Ramos (cell line): ENCODE data around the gene CAMSAP1.

Experiments
- in situ Hi-C: fragments of 300-500 bp; cut with MboI; formaldehyde crosslinking; loops from one replicate; pipeline ENCODE4 v1.14.3; 2022; ENCODE audit warnings: low sequenced_read_pairs; ENCODE audit not compliant: unreplicated experiment

Gene CAMSAP1

DNA sequence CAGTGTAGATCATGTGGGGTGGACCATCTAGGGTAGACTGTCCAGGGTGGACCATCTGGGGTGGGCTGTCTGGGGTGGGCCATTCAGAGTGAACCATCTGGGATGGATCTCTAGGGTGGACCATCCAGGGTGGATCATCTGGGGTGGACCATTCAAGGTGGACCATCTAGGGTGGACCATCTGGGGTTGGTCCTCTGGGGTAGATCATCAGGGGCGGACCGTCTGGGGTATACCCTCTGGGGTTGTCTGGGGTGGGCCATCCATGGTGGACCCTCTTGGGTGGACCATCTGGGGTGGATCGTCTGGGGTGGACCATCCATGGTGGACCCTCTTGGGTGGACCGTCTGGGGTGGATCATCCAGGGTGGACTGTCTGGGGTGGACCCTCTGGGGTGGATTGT lies 141.1 kb downstream of the CAMSAP1 start:
- in situ Hi-C loops: no loop called here

- in situ Hi-C loops: no loop called here
Observed at GRCh38 chr9:135765416-135765815, 141.9 kb downstream of the CAMSAP1 start.

DNA sequence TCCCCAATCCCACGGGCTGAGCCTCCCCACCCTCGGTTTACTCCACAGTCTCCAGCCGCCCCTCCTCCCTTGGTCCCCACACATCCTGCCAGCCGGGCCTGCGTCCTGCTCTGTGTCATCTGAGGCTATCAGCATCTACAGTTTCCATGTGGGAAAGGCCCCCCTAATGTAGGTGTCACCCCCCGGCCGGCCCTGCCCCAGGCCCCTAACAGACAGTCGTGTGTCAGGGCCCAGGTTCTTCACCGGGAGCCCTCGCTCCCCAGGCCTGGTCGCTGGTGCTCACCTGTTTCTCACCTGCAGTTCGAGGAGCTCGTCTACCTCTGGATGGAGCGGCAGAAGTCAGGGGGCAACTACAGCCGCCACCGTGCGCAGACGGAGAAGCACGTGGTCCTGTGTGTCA lies 142.6 kb downstream of the CAMSAP1 start:
- in situ Hi-C loops: no loop called here

DNA sequence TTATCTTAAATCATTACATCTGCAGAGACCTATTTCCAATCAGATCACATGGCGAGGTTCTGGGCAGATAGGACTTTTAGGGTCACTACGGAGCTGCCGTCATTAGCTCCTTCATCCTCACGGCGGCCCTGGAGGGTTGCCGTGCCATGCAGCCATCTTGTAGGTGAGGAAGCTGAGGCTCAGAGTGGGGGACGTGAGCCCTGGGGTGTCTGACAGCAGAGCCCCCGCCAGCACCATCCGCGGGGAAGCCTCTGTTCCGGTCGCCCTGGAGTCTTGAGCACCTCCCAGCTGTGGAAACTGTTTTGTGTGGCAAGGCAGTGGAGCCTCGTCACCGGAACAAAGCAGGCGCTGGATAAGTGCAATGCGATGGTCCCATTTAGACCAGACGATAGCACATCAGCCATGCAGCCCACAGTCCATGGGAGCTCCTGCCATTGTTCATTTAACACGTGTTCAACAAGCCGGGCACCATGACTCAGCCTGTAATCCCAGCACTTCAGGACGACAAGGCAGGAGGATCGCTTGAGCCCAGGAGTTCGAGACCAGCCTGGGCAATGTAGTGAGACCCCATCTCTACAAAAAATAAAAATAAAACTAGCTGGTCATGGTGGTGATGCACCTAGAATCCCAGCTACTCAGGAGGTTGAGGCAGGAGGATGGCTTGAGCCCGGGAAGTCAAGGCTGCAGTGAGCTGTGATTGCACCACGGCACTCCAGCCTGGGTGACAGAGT lies 143.5 kb downstream of the CAMSAP1 start:
- in situ Hi-C loops: no loop called here

GRCh38 chr9:135762921-135763320 lies 144.4 kb downstream of the CAMSAP1 start:
- in situ Hi-C loops: no loop called here

GRCh38 chr9:135761845-135762168 lies 145.5 kb downstream of the CAMSAP1 start:
- in situ Hi-C loops: no loop called here

DNA sequence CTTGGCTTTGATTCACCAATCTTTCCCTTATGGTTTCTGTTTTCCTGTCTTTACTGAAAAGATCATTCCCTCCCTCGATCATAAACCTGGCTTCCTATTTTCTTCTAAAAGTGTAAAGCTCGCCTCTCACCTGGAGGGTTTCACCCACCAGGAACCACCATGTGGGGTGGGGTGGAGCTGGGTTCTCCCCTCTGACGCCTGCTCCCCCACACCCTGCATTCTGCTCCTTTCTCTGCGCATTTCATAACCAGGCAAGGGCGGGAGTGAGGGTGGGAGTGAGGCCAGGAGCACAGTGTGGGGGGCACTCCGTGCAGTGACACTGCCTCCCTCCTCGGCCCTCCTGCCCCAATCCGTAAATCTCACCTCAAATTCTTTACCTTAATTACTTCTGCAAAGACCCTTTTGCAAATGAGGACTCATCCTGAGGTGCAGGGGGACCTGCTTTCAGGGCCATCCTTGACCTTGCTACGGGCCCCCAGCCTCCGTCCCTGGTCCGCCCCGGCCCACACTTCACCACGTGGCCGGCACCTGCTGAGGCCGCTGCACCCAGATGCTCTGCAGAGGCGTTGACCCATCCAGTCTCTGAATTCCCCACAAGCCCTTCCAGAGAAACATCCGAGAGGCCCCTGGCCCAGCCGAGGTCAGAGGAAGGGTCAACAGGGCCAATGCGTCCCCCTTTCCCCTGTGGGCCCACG lies 146.0 kb downstream of the CAMSAP1 start:
- in situ Hi-C loops: no loop called here

- in situ Hi-C loops: no loop called here
Observed at GRCh38 chr9:135760465-135760864, 146.9 kb downstream of the CAMSAP1 start.

GRCh38 chr9:135759676-135760300 lies 147.6 kb downstream of the CAMSAP1 start:
- in situ Hi-C loops: no loop called here

DNA sequence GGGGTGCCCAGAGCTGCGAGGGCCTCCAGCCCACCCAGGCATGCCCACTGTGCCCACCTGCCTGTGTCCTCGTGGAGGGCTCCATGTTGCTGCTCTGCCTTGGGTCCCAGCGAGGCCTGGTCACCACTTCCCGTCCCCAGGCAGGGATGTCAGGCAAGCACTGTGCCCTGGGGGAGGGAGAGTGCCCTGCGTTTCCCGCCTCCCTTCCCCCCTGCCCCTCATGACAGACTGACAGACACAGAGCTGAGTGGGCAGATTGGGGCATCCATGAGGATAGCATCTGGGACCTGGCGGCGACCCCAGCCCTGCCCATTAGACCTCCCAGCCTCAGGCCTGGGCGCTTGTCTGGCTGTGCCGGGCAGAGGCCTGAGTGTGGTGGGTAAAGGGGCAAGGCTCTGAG lies 148.5 kb downstream of the CAMSAP1 start:
- in situ Hi-C loops: no loop called here
